ENCODE measurements around the gene PDE7B. TPM values are rescaled to one million over a fixed set of nuclear protein-coding genes. Genes with fewer than 3 reads are reported as not detected.

Gene PDE7B
- total and polyA plus RNA-seq, 2 of the 8 experiments (the other 6 are each of a cell fraction or from before 2014, with no cell fraction given): not detected

GRCh38 chr6:135828021-135828420, 23.5 kb upstream of the PDE7B start:
- Histone ChIP-seq H3K4ac (replicated peaks; ENCODE audit: insufficient read length, low read depth, low read length) (no peak overlapping the region), H3K9ac (replicated peaks in 1 of 4; ENCODE audit: extremely low read depth in 1 of 4, low read depth in 3 of 4, low read length in 3 of 4) (no peak overlapping the region), H3K4me3 (ENCODE audit: extremely low read depth in 1 of 4, insufficient read depth in 2 of 4, low read depth in 3 of 4, low read length in 4 of 4) (no peak overlapping the region), H4K8ac (ENCODE audit: extremely low read depth, insufficient read depth, low read length) (no peak overlapping the region), H4K91ac (replicated peaks; ENCODE audit: insufficient read length, low read length) (no peak overlapping the region), H3K79me1 (ENCODE audit: low read depth, low read length) (no peaks in the 10 kb centered on the region), H2AFZ (ENCODE audit: low read length) (no peak overlapping the region), H3K23me2 (ENCODE audit: low read depth, low read length) (no peaks in the 10 kb centered on the region), H3K27ac (ENCODE audit: low read depth, low read length) (no peak overlapping the region), H3K27me3 (replicated peaks in 1 of 4; ENCODE audit: control insufficient read depth in 3 of 4, extremely low read depth in 1 of 4, insufficient read depth in 3 of 4, low read length in 3 of 4) (peaks cover 0 to 1% (median 0%) of the 10 kb centered on the region in 4 experiments; a peak in 1 of 7 replicates), H2BK12ac (ENCODE audit: low read depth, low read length) (no peak overlapping the region), H3K14ac (ENCODE audit: insufficient read length) (no peak overlapping the region), H3K18ac (ENCODE audit: extremely low read depth, low read length) (no peak overlapping the region), H3K4me1 (replicated peaks in 1 of 4; ENCODE audit: control insufficient read depth in 3 of 4, insufficient read depth in 4 of 4, low read length in 3 of 4) (peaks cover 0 to 6% (median 4%) of the 10 kb centered on the region in 4 experiments; a peak in 4 of 7 replicates), H2BK120ac (replicated peaks; ENCODE audit: low read depth, low read length) (no peak overlapping the region), H3K79me2 (ENCODE audit: control insufficient read depth in 1 of 2, insufficient read depth in 2 of 2, low read length in 2 of 2) (no peaks in the 10 kb centered on the region), H4K5ac (ENCODE audit: insufficient read length, low read depth, low read length) (no peak overlapping the region), H3K56ac (replicated peaks; ENCODE audit: insufficient read length, low read depth, low read length) (no peak overlapping the region), H2BK5ac (ENCODE audit: low read depth, low read length) (no peak overlapping the region), H4K20me1 (replicated peaks in 1 of 2; ENCODE audit: control insufficient read depth in 1 of 2, insufficient read depth in 2 of 2, low read length in 2 of 2) (no peaks in the 10 kb centered on the region), H2BK20ac (ENCODE audit: low read length) (no peak overlapping the region), H3K4me2 (ENCODE audit: insufficient read depth in 1 of 2, low read depth in 2 of 2, low read length in 2 of 2) (no peak overlapping the region), H2BK15ac (ENCODE audit: low read length) (no peak overlapping the region), H3K9me3 (ENCODE audit: insufficient read depth in 2 of 2, low read depth in 1 of 2, low read length in 1 of 2) (no peaks in the 10 kb centered on the region), H3K23ac (ENCODE audit: insufficient read length) (no peak overlapping the region), H3K36me3 (ENCODE audit: control insufficient read depth in 2 of 4, insufficient read depth in 4 of 4, low read length in 3 of 4) (no peaks in the 10 kb centered on the region), H2AK5ac (ENCODE audit: low read depth, low read length) (no peak overlapping the region)
- ChIA-PET POLR2A (ENCODE audit: partially characterized antibody) (no interaction called here), CTCF (ENCODE audit: partially characterized antibody) (no interaction called here)
- TF ChIP-seq RXRA (IDR thresholded peaks at IDR 0.05; ENCODE audit: insufficient read depth, low read depth, low read length): no peak
- TF ChIP-seq KDM4A (IDR thresholded peaks at IDR 0.05; ENCODE audit: low read depth, low read length, severe bottlenecking): no peak
- TF ChIP-seq SIN3A (conservative IDR thresholded peaks at IDR 0.05 in 1 of 2, IDR thresholded peaks at IDR 0.05 in 1 of 2; ENCODE audit: low read depth in 1 of 2, low read length in 2 of 2): no peak
- no peak for TF ChIP-seq FOSL1 (IDR thresholded peaks at IDR 0.05; ENCODE audit: insufficient read depth, low read depth, low read length)
- no peak for TF ChIP-seq POLR2AphosphoS5 (IDR thresholded peaks at IDR 0.05; ENCODE audit: low read depth, low read length)
- no peak for TF ChIP-seq USF2 (IDR thresholded peaks at IDR 0.05; ENCODE audit: low read length)
- TF ChIP-seq MAFK (IDR thresholded peaks at IDR 0.05; ENCODE audit: low read depth, low read length): no peak
- no peak for TF ChIP-seq BACH1 (IDR thresholded peaks at IDR 0.05; ENCODE audit: low read length)
- no peak for TF ChIP-seq SP1 (IDR thresholded peaks at IDR 0.05; ENCODE audit: low read depth, low read length)
- TF ChIP-seq TBP (IDR thresholded peaks at IDR 0.05; ENCODE audit: low read depth, low read length): no peak
- no peak for TF ChIP-seq TAF1 (IDR thresholded peaks at IDR 0.05; ENCODE audit: low read depth, low read length)
- DNase-seq (ENCODE audit: low read depth in 1 of 2, low spot score in 2 of 2) (no peak), FAIRE-seq (no peak)

Data from H1 (cell line).